Hematopoietic multipotent progenitor cell (in vitro differentiated cells): Measurements from ENCODE around the gene MTPN. TPM values are rescaled to one million over a fixed set of nuclear protein-coding genes. Genes with fewer than 3 reads are reported as not detected.

Experiments used
- DNase-seq, 3 donors: peaks; one replicate each; pipeline ENCODE4 v3.0.0-alpha.2; 2011 to 2015; ENCODE audit warnings: low read depth in 2 of 3, low spot score in 2 of 3
- total RNA-seq: library from RNA; depleted of rRNA; stranded (reverse); fragments of >200 nt; gene quantifications from one replicate; pipeline ENCODE4 v1.2.3, GENCODE V29; 2012

Gene MTPN
- total RNA-seq, 1 donor = 46.3 TPM

DNA sequence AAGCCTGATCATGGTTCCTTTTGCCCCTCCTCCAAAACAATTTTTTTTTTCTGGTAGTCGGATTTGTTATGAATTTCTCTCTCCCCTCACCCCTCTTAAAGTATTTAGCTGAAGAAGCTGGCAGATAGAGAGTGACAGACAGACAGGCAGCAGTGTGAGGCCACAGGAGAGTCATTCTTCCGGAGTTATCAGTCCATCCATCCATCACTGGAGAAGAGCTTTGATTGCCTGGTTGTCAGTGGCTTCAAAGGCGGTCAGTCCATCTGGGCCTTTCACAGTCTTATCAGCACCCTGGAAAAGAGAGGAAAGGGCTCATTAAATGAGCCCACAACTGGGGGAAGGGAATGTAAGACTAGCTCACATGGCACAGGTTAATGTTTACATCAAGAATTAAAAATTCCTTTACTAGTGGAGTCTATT, 47.4 kb downstream of the MTPN start:
- DNase-seq = no peak

- no peak for DNase-seq
These were observed 47.9 kb downstream of the MTPN start for GRCh38 chr7:135929249-135929648.

DNA sequence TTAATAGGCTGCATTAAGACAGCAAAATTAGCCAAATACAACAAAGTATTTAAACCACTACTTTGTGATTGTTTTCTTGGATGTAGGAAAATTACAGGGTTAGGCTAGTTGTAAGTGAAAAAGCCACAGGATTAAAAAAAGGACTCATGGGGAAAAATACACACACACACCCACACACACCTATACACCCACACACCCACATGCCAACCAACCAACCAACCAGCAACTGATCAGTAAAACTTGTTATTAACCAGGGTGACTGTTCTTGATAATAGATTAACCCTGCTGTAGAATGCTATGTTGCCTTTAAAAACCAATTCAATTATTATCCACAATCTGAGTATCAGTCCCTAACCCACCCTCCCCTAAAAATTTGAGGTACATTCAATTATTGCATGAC, 49.0 kb downstream of the MTPN start:
- no peak for DNase-seq

GRCh38 chr7:135925210-135925609, 51.9 kb downstream of the MTPN start:
- peak in 1 of 3 donors; percentile 20 for DNase-seq

GRCh38 chr7:135924302-135924701, 52.9 kb downstream of the MTPN start:
- no peak for DNase-seq

- no peak for DNase-seq
These were observed 54.9 kb downstream of the MTPN start for GRCh38 chr7:135922263-135922662.

DNA sequence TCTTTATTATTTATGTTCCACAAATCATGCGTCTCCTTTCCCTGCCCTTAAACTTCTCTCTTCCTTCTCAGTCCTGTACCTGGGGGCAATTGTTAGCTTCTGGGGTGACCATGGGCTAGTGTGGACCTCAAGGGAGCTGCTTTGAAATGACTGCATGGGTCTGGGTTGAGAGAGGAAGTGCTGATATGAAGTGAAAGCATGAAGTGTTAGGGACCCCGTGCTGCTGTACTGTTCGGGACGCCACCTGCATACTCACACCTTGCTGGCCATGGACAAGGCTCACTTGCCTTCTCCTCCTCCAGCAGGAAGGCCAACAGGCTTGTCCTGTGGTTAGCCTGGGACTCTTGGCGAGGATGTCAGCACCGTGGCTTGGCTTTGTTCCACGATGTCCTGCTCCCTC, 56.7 kb downstream of the MTPN start:
- DNase-seq = no peak

- no peak for DNase-seq
These were observed 57.9 kb downstream of the MTPN start for GRCh38 chr7:135919071-135919841.

DNA sequence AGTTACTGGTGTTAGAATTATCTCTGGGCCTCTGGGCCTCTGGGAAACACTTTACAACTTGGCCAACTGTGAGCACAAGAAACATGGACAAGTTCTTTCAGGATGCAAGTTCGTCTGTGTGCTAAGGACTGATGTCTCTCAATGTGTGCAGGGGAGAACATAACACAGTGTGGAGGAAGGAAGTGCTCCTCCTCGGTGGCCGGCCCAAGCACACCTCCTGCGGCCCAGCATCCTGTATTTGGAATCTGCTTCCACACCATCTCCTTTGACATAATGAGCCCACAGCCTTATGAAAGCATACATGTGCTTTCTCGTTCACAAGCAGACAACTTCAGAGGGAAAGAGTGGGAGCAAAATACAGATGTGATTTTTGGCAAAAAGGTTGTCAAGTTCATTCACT, 59.0 kb downstream of the MTPN start:
- no peak for DNase-seq

GRCh38 chr7:135917721-135918120, 59.4 kb downstream of the MTPN start:
- peak in 2 of 3 donors; percentile 66 to 92 for DNase-seq

GRCh38 chr7:135914346-135914745, 62.8 kb downstream of the MTPN start:
- DNase-seq = no peak

GRCh38 chr7:135913404-135913803, 63.8 kb downstream of the MTPN start:
- DNase-seq = no peak

DNA sequence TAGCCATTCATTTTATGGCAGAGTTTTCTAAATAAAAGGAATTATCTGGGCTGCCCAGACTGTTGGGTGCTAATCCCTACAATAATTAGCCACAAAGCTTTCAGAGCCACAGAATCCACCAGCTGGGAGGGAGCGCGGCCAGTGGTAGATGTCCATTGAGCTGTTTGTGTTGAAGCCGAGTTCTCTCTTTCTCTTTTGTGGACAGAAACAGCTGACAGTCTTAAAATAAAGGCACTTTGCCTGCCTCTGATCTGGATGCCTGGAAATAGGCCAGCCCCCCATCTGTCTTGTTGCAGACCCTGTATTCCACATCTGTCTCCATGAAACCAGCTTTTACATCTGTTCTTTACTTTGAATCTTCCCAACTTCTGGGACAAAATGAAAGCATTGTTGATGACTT, 66.1 kb downstream of the MTPN start:
- no peak for DNase-seq

- no peak for DNase-seq
These were observed 66.6 kb downstream of the MTPN start for GRCh38 chr7:135910393-135911036.

GRCh38 chr7:135905858-135906257, 71.3 kb downstream of the MTPN start:
- no peak for DNase-seq

DNA sequence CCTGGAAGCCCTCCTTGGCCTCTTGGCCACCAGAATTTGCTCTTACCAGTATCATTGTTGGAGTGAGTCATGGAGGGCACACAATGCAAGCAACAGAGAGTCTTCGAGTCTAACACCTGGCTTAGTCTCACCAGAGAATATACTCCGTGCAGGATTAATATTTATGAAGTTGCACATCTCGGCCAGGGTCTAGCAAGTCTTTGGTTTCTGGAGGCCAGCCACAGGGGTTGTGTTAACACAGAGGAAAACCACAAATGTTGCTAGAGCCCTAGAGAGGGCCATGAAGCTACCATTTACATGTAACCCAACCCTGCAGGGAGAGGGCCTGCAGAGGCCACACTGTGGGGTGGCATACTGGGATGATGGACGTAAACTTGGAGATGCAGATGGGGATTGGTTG, 71.8 kb downstream of the MTPN start:
- DNase-seq = no peak

- no peak for DNase-seq
These were observed 72.9 kb downstream of the MTPN start for GRCh38 chr7:135904282-135904681.

DNA sequence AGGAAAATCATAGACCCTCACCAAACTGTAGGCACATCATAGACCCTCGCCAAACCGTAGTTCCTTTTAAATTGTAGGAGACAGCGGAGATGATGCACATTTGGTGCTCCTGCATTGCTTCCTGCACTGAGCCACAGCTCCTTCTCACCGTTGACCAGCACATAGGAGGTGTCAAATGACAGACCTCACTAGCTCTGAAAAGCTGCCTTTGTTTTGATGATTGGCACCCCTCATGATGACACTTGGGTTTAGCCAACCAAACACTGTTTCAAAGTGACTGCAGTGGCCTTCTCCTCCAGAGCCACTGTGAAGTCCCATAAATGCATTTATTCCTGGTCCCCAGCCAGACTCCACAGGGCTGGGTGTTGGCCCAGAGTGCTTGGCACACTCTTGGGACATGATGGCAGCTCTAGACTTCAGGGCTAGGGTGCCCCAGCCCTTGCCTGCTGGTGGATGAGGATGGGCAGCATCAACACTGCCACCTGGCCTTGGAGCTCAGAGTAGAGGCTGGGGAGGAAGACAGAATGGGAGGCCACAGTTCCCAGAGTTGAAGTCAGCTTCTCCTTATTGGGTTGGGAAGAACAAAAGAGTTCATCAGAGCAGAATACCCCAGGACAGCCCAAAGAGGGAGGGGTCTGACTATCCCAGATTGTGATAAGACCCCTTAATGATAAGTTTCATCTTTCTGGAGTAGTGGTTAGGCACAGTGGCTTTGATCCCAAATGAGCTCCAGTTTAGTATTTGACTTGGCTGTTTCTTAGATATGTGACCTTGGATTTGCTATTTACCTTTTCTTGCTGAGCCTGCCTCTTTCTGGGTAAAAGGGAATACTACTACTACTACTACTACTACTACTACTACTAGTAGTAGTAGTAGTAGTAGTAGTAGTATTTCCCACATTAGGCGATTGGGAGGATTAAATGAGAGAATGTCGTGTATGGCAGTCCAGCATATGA, 75.3 kb downstream of the MTPN start:
- no peak for DNase-seq

- no peak for DNase-seq
These were observed 77.1 kb downstream of the MTPN start for GRCh38 chr7:135900065-135900546.

DNA sequence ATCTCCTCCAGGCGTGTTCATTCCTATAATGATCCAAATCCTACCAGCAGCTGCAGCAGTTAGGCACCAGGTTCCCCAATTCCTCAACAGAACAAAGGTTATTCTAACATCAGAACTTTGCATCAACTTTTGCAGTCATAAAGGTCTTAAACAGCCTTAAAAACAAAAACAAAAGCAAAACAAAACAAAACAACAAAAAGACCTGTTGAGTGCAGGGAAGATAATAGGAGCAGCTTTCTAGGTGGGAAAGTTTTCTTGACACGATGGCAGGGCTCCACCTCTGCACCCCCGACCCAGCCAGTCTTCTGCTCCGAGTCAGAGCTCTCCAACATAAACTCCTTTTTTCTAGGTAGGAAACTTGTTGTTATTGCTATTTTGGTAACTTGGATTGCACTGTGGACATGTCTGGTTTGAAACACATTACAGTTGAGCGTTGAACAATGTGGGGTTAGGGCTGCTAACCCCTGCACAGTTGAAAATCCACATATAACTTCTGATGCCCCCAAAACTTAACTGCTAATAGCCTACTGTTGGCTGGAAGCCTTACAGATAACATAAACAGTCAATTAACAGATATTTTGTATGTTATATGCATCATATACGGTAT, 77.6 kb downstream of the MTPN start:
- no peak for DNase-seq

- no peak for DNase-seq
These were observed 78.9 kb downstream of the MTPN start for GRCh38 chr7:135898226-135898625.
